ENCODE measurements around the gene COLEC12.
"Not testable (repeated sequence)": the region's sequence is repeated elsewhere in the genome, so short reads cannot be mapped to it uniquely, and the experiment has no call there.

Gene COLEC12

DNA sequence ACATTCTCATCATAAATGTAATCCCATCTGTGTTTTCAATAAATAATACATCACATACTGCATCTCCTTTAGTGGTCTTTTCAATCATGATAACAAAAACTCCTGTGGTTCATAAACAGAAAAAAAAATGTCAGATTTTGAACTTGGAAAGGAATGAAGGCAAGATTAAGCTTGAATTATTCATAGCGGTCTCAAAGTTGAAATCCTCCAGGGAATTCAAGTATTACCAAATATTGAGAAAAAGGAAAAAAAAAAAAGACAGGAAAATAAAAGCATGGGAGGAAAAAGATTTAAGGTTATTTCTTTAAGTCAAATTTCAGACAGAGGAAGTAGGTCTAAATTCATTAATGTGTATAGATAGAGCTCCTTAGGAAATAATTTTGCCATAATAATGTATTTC is 92.1 kb downstream of the COLEC12 start:
- ATAC-seq (replicated peaks): no peak

DNA sequence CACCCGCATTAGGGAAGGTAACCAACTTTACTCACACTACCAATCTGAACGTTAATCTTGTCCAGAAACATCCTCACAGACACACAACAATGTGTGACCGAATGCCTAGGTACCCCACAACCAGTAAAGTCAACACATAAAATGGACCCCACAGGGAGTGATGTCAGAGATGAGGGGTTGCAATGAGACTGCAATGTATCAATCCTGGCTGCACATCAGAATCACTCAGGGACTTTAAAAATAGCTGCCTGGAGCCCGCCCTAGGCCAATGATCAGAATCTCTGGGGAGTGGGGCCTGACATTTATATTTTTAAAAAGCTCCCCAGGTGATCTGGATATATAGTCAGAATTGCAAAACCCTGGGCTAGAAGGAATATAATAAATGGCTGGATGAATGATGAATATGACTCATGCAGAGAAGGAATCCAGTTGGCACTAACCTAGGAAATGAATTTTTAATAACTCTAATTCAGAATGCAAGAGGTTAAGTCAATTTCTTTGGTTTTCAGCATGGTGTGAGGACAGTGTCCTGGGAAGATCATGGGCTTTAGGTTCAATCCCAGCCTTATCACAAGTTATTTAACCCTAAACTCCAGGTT is 92.8 kb downstream of the COLEC12 start:
- no peak overlapping the region for H3K27ac Mint-ChIP-seq
- H3K9me3 Mint-ChIP-seq: peaks cover 12 to 17% of the 10 kb centered on the region in 2 donors
- DNase-seq: no peak

More for the DNA sequence above, 92.1 kb downstream of the COLEC12 start:
- H3K27me3 Mint-ChIP-seq: peaks cover 0 to 12% of the 10 kb centered on the region in 2 donors
- peaks cover 0 to 4% of the 10 kb centered on the region in 2 donors for H3K36me3 Mint-ChIP-seq
- no peak overlapping the region for H3K4me3 Mint-ChIP-seq
- no peak for DNase-seq
- peaks cover 12 to 17% of the 10 kb centered on the region in 2 donors for H3K9me3 Mint-ChIP-seq
- no peak overlapping the region for H3K27ac Mint-ChIP-seq
- H3K4me1 Mint-ChIP-seq: peaks cover 0 to 4% of the 10 kb centered on the region in 2 donors

DNA sequence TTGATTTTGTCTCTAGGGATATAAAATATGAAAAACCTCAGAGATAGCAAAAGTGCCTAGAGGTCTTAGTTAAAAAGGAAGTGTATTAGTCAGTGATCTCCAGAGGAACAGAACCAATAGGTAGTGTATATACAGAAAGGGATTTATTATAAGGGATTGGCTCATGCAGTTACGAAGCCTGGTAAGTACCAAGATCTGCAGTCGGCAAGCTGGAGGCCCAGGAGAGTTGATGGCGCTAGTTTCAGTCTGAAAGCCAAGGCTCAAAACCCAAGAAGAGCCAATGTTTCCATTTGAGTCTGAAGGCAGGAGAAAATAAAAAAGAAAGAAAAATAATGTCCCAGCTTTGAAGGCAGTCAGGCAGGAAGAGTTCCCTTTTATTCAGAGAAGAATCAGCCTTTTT is 93.3 kb downstream of the COLEC12 start:
- peaks cover 0 to 12% of the 10 kb centered on the region in 2 donors for H3K27me3 Mint-ChIP-seq
- no peak overlapping the region for H3K4me3 Mint-ChIP-seq
- DNase-seq (no peak), ATAC-seq (replicated peaks) (no peak)
- H3K4me1 Mint-ChIP-seq: peaks cover 0 to 4% of the 10 kb centered on the region in 2 donors
- peaks cover 0 to 4% of the 10 kb centered on the region in 2 donors for H3K36me3 Mint-ChIP-seq
- H3K27ac Mint-ChIP-seq: no peak overlapping the region
- H3K9me3 Mint-ChIP-seq: peaks cover 12 to 17% of the 10 kb centered on the region in 2 donors

More for the DNA sequence above, 92.8 kb downstream of the COLEC12 start:
- H3K36me3 Mint-ChIP-seq: peaks cover 0 to 4% of the 10 kb centered on the region in 2 donors
- peaks cover 0 to 4% of the 10 kb centered on the region in 2 donors for H3K4me1 Mint-ChIP-seq
- ATAC-seq (replicated peaks): no peak
- H3K27me3 Mint-ChIP-seq: peaks cover 0 to 12% of the 10 kb centered on the region in 2 donors
- H3K4me3 Mint-ChIP-seq: no peak overlapping the region

DNA sequence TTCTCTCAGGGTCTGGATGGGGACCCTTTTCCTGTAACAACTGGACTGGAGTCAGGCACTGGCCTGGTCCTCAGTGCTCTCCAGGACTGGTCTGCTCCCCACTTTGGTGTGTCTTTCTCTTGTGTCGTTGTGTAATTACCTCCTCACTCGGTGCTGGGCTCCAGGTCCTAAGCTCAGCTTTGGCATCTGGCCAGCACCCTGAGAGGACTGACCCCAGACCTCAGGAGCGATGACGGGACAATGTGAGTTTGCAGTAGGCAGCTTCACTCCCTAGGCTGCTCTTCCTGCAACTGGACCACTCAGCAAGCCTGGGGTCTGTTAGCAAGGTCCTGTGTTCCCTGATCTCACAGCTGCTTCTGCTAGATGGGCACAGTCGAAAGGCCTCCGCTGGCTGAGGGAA is 93.8 kb downstream of the COLEC12 start:
- ATAC-seq (replicated peaks) (no peak), DNase-seq (no peak)
- H3K27me3 Mint-ChIP-seq: peaks cover 0 to 12% of the 10 kb centered on the region in 2 donors
- H3K4me3 Mint-ChIP-seq: no peak overlapping the region
- no peak overlapping the region for H3K27ac Mint-ChIP-seq
- peaks cover 0 to 4% of the 10 kb centered on the region in 2 donors for H3K4me1 Mint-ChIP-seq
- H3K9me3 Mint-ChIP-seq: peaks cover 11 to 14% of the 10 kb centered on the region in 2 donors
- peaks cover 0 to 4% of the 10 kb centered on the region in 2 donors for H3K36me3 Mint-ChIP-seq

DNA sequence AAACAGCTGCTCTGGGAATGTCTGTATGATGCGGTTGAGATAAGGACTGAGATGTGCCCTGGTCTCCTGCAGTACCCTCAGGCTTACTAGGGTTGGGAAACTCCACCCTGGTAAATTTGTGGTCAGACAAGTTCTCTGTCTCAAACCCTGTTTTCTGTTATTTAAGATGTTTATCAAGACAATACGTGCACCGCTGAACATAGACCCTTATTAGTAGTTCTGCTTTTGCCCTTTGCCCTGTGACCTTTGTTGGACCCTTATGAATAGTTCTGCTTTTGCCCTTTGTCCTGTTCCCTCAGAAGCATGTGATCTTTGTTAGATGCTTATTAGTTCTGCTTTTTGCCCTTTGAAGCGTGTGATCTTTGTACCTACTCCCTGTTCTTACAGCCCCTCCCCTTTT is 95.5 kb downstream of the COLEC12 start:
- H3K27ac Mint-ChIP-seq; H3K4me3 Mint-ChIP-seq; H3K4me1 Mint-ChIP-seq; ATAC-seq (replicated peaks); DNase-seq; H3K36me3 Mint-ChIP-seq: not testable (repeated sequence)
- peaks cover 0 to 12% of the 10 kb centered on the region in 2 donors for H3K27me3 Mint-ChIP-seq
- H3K9me3 Mint-ChIP-seq: peaks cover 9 to 12% of the 10 kb centered on the region in 2 donors

DNA sequence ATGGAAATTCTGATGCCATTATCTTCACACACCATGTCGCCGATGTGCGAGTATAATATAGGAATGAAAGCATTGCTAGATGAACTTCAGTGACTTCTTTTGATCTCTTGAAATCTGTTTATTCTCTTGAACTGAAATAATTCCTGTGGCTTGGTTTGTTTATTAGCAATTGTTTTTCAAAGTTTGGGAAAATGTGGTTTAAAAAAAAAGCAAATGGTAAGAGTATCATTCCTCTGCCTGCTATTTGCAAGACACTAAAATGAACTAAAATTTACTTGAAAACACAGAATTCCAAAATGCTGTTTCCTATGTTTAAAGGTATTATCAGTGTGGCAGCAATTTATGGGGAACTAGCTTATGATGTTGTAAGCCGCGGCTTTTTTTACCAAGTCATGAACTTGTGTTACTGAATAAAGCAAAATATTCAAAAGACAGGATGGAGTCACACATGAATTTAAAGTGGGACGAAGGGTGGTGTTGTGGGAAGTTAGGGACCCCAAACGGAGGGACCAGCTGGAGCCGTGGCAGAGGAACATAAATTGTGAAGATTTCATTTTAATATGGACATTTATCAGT is 96.4 kb downstream of the COLEC12 start:
- Mint-ChIP-seq H3K36me3 (peaks cover 0 to 4% of the 10 kb centered on the region in 2 donors), H3K27ac (no peak overlapping the region), H3K27me3 (peaks cover 0 to 8% of the 10 kb centered on the region in 2 donors), H3K9me3 (peaks cover 9 to 12% of the 10 kb centered on the region in 2 donors), H3K4me3 (no peak overlapping the region), H3K4me1 (peaks cover 0 to 4% of the 10 kb centered on the region in 2 donors)
- DNase-seq (no peak), ATAC-seq (replicated peaks) (no peak)

DNA sequence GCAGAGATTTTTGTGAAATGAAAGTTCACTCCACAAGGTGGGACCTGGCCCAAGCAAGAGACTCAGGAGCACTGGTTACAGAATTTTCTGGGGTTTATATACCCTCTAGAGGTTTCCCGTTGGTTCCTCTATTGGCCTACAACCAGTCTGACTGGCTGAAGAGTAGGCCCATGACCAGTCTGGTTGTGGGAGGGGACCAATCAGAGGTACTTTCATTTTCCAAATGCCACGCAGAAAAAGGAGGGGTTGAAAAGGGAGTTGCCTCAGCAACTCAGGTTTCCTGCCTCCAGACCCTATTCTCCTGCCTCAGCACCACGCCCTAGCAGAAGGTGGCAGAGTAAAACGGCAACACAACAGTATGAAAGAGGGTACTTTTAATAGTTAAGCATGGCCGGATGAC is 98.4 kb downstream of the COLEC12 start:
- H3K9me3 Mint-ChIP-seq: peaks cover 9 to 12% of the 10 kb centered on the region in 2 donors
- H3K27ac Mint-ChIP-seq: no peak overlapping the region
- peaks cover 0 to 4% of the 10 kb centered on the region in 2 donors for H3K4me1 Mint-ChIP-seq
- no peak for ATAC-seq (replicated peaks)
- no peak overlapping the region for H3K4me3 Mint-ChIP-seq
- peaks cover 0 to 8% of the 10 kb centered on the region in 2 donors for H3K27me3 Mint-ChIP-seq
- no peak for DNase-seq
- H3K36me3 Mint-ChIP-seq: peaks cover 0 to 4% of the 10 kb centered on the region in 2 donors

DNA sequence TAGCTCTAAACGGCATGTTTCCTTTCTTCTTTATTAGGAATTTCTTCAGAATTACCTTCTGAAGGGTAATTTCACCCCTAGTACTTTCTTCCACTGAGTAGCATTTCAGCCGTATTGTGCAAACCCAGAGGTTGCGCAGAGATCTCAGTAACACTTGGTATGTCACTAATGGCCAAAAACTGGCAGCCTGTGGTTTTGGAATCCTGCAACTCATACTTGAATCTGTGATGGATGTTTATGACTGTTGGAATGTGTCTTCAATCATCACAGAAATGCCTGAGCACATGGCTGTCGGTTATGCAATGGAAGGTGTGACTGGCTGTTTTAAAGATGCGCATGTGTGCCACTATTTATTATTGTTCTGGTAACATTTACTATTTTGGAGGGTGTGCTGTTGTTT is 100.0 kb downstream of the COLEC12 start:
- H3K27ac Mint-ChIP-seq: no peak overlapping the region
- no peak for ATAC-seq (replicated peaks)
- peaks cover 0 to 4% of the 10 kb centered on the region in 2 donors for H3K4me1 Mint-ChIP-seq
- no peak overlapping the region for H3K4me3 Mint-ChIP-seq
- no peaks in the 10 kb centered on the region for H3K36me3 Mint-ChIP-seq
- DNase-seq: no peak
- peaks cover 5 to 7% of the 10 kb centered on the region in 2 donors for H3K9me3 Mint-ChIP-seq
- H3K27me3 Mint-ChIP-seq: peaks cover 0 to 4% of the 10 kb centered on the region in 2 donors

DNA sequence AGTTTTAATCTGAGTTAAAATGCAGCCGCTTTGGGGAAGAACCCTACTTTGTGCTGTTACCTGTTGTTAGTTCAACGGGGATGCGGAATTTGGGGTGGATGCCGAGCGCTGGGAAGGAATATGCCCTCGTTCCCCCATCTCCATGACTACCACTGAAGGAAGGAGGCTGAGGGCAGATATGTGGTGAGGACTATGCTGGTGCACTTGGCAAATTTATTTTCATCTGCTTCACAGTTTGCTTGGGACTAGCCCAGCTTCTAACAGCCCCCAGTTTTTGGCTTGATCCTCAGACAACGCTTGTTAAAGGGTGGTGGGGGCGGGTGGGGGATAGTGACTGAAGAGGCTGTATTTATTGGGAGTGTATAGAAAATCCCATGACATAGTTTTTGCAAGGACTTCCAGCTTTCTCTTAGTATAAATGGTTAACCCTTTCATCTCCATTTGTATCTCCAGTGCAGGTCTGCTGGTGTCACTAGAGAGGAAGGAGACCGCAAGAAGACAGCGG is 100.8 kb downstream of the COLEC12 start:
- Mint-ChIP-seq H3K27me3 (peaks cover 0 to 8% of the 10 kb centered on the region in 2 donors), H3K4me3 (no peak overlapping the region), H3K36me3 (no peaks in the 10 kb centered on the region), H3K4me1 (no peaks in the 10 kb centered on the region), H3K9me3 (peaks cover 0 to 2% of the 10 kb centered on the region in 2 donors), H3K27ac (no peak overlapping the region)
- DNase-seq (no peak), ATAC-seq (replicated peaks) (no peak)

DNA sequence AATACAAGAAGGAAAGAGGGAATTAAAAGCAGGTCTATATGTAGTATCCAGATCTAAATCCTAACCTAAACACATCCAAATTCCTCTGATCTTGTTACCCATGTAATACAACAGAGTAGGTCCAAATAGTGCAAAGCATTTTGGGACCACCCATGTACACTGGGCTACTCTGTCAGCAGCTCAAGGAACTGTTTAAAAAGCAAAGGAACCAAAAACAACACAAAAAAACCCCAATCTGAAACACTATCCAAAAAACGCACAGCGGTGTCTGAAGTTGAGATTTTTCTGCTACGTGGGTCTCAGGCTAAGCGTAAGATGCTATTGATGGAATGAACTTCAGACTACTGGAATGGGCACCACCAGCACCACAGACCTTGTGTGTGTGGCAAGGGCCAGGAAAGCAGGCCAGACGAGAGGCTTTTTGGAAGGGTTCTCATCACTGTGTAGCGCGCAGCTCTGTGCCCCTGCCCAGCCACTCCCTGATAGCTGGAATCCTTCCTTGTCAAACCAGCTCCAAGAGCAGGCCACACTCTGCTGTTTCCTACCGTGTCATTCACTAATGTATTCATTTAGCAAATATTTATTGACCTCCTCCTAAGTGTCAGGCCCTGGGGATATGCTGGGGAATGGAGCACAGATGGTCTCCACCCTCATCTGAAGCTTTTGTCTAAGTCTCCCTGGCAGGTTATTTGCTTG is 101.4 kb downstream of the COLEC12 start:
- H3K4me1 Mint-ChIP-seq: no peaks in the 10 kb centered on the region
- no peaks in the 10 kb centered on the region for H3K36me3 Mint-ChIP-seq
- no peaks in the 10 kb centered on the region for H3K9me3 Mint-ChIP-seq
- DNase-seq: no peak
- no peak overlapping the region for H3K27ac Mint-ChIP-seq
- peaks cover 0 to 9% of the 10 kb centered on the region in 2 donors for H3K27me3 Mint-ChIP-seq
- H3K4me3 Mint-ChIP-seq: no peak overlapping the region
- no peak for ATAC-seq (replicated peaks)

DNA sequence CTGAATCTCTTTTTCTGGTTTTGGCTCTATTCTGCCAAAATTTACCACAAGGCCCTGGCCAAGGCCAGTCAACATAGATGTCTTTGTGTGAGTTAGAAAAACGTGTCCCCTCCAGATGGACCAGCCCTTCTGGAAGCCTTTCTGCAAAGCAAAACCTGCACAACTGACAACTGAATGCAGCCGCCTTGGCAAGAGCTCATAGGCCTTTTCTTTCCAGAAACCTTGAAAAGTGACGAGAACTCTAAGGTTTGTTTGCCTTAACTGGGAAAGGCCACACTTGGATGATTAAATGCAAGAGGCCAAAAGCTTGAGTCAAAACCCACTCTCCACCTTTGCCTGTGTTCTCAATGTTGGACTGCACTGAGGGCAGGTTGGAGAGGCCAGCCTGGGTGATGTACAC is 103.9 kb downstream of the COLEC12 start:
- ATAC-seq (replicated peaks) (no peak), DNase-seq (no peak)
- Mint-ChIP-seq H3K36me3 (no peaks in the 10 kb centered on the region), H3K4me3 (no peak overlapping the region), H3K27me3 (peaks cover 0 to 16% of the 10 kb centered on the region in 2 donors), H3K27ac (no peak overlapping the region), H3K4me1 (no peaks in the 10 kb centered on the region), H3K9me3 (no peaks in the 10 kb centered on the region)

DNA sequence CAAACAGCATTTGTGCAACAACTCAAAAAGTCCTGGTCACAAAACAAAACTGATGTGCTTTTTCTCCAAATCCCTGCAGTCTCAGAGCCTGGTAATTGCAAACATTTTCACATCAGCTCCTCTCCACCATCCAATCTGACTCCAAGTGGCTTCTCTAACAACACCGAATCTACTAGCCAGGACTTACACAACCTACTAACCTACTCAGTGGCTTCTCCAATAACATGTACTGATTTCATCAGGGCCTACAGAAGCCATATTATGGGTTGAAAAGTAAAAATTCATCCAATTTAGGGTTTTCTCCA is 104.3 kb downstream of the COLEC12 start:
- Mint-ChIP-seq H3K9me3 (no peaks in the 10 kb centered on the region), H3K36me3 (no peaks in the 10 kb centered on the region), H3K27me3 (peaks cover 0 to 16% of the 10 kb centered on the region in 2 donors), H3K4me3 (no peak overlapping the region), H3K4me1 (no peaks in the 10 kb centered on the region), H3K27ac (no peak overlapping the region)
- no peak for DNase-seq
- ATAC-seq (replicated peaks): no peak

DNA sequence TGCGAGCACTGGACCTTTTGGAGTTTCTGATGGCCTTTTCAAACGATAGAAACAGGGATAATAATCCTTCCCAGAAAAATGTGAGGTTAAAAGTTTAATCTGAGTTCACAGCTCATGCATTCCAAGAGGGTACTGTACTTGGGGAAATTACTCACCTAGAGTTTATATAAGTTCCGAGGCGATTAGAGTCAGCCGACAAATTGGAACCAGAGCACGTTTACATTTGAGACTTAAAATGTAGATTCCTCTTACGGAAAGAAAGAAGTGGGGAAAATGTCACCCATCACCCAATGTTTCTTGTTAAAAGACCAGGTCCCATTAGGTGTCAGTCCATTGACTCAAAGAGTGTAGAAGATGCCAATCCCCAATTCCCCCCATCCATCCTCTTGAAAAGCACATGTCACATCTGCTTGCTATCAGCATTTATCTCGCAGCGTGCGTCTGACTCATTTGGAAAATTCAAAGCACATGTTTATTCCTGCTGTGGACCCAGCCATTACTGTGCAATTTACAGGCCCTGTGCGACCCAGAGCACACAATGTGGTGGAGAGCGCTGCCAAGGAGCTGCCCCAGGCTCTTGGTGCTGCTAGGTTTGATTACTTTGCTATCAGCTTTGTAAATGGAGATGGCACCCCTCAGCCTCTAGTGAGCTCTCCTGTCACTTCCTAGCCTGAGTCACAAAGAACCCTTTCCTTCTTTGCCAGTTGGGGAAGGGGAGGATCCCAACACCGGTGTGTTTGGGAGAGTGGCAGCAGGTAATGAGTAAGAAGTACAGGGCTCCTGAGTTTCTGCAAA is 104.8 kb downstream of the COLEC12 start:
- no peaks in the 10 kb centered on the region for H3K4me1 Mint-ChIP-seq
- no peak for DNase-seq
- H3K4me3 Mint-ChIP-seq: no peak overlapping the region
- no peak for ATAC-seq (replicated peaks)
- no peaks in the 10 kb centered on the region for H3K36me3 Mint-ChIP-seq
- H3K27ac Mint-ChIP-seq: no peak overlapping the region
- H3K27me3 Mint-ChIP-seq: peaks cover 5 to 17% of the 10 kb centered on the region in 2 donors
- H3K9me3 Mint-ChIP-seq: no peaks in the 10 kb centered on the region

DNA sequence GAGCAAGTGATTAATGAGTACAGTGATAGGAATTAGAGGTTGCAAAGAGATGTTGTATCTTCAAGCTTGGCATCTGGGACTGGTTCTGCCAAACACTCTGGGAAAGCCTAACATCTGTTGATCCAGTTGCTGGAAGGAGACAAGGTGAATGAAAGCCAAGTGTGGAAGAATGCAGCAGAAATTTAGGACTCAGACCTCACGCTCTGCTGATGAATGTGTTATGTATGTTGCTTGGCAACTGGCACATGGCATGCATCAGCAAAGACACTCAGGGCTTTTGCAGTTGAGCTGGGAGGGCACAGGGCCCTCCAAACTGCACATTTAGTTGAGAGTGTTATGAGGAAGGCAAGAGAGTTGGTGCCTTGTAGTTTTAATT is 105.5 kb downstream of the COLEC12 start:
- ATAC-seq (replicated peaks) (no peak), DNase-seq (no peak)
- H3K9me3 Mint-ChIP-seq: no peaks in the 10 kb centered on the region
- no peaks in the 10 kb centered on the region for H3K36me3 Mint-ChIP-seq
- no peak overlapping the region for H3K27ac Mint-ChIP-seq
- no peak overlapping the region for H3K4me3 Mint-ChIP-seq
- no peaks in the 10 kb centered on the region for H3K4me1 Mint-ChIP-seq
- H3K27me3 Mint-ChIP-seq: peaks cover 8 to 15% of the 10 kb centered on the region in 2 donors
